ENCODE measurements around the gene BICD1. TPM values are rescaled to one million over a fixed set of nuclear protein-coding genes. Genes with fewer than 3 reads are reported as not detected.

The BICD1 gene
- total and polyA plus RNA-seq, 2 experiments from 2014 or later = 59.3 to 83.6 TPM

DNA sequence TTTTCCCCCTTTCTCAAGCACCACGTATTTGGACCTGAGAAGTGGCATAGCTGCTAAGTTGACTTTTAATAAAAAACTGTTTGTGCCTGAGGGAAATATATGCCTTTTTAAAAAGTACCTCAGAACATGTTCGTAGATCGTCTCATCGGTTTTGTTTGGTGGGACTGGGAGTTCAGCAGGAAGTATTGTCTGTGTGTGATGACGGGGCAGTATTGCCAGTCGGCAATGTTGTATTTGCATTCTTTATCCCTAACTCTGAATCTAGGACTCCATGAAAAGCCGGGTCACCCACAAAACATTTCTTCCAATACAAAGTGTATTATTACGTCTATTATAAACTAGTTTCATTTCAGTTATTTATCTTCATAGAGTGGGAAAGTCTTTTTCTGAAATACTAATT lies 273.0 kb downstream of the BICD1 start:
- peaks cover 21% of the 10 kb centered on the region for H3K4me1 ChIP-seq (ENCODE audit: insufficient read depth)
- no peaks in the 10 kb centered on the region for H3K9me3 Mint-ChIP-seq
- no peak overlapping the region for H2AFZ ChIP-seq
- no peaks in the 10 kb centered on the region for H3K27me3 ChIP-seq (ENCODE audit: insufficient read depth)
- TF ChIP-seq EZH2 (IDR thresholded peaks at IDR 0.05; ENCODE audit: low read depth, unreplicated experiment) = no peak
- no peak for TF ChIP-seq JUNB (IDR thresholded peaks at IDR 0.05; ENCODE audit: unreplicated experiment)
- TF ChIP-seq, protein P1, sequence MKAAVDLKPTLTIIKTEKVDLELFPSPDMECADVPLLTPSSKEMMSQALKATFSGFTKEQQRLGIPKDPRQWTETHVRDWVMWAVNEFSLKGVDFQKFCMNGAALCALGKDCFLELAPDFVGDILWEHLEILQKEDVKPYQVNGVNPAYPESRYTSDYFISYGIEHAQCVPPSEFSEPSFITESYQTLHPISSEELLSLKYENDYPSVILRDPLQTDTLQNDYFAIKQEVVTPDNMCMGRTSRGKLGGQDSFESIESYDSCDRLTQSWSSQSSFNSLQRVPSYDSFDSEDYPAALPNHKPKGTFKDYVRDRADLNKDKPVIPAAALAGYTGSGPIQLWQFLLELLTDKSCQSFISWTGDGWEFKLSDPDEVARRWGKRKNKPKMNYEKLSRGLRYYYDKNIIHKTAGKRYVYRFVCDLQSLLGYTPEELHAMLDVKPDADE (IDR thresholded peaks at IDR 0.05) = no peak
- TF ChIP-seq, protein P2, sequence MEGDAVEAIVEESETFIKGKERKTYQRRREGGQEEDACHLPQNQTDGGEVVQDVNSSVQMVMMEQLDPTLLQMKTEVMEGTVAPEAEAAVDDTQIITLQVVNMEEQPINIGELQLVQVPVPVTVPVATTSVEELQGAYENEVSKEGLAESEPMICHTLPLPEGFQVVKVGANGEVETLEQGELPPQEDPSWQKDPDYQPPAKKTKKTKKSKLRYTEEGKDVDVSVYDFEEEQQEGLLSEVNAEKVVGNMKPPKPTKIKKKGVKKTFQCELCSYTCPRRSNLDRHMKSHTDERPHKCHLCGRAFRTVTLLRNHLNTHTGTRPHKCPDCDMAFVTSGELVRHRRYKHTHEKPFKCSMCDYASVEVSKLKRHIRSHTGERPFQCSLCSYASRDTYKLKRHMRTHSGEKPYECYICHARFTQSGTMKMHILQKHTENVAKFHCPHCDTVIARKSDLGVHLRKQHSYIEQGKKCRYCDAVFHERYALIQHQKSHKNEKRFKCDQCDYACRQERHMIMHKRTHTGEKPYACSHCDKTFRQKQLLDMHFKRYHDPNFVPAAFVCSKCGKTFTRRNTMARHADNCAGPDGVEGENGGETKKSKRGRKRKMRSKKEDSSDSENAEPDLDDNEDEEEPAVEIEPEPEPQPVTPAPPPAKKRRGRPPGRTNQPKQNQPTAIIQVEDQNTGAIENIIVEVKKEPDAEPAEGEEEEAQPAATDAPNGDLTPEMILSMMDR (conservative IDR thresholded peaks at IDR 0.05; ENCODE audit: low read depth in 2 of 2) = no peak
- no peak for TF ChIP-seq ZNF114 (CRISPR knock-in tag; IDR thresholded peaks at IDR 0.05)
- TF ChIP-seq STAT1 (IDR thresholded peaks at IDR 0.05; ENCODE audit: unreplicated experiment) = no peak
- TF ChIP-seq POLR2AphosphoS5 (IDR thresholded peaks at IDR 0.05; ENCODE audit: low read depth) = no peak
- TF ChIP-seq CREB1 (CRISPR knock-in tag; IDR thresholded peaks at IDR 0.05; ENCODE audit: low read depth) = no peak
- no peak for TF ChIP-seq EZH2phosphoT487 (IDR thresholded peaks at IDR 0.05; ENCODE audit: unreplicated experiment)
- TF ChIP-seq ZNF331 (CRISPR knock-in tag; IDR thresholded peaks at IDR 0.05; ENCODE audit: low read depth) = no peak
- TF ChIP-seq, protein P3, sequence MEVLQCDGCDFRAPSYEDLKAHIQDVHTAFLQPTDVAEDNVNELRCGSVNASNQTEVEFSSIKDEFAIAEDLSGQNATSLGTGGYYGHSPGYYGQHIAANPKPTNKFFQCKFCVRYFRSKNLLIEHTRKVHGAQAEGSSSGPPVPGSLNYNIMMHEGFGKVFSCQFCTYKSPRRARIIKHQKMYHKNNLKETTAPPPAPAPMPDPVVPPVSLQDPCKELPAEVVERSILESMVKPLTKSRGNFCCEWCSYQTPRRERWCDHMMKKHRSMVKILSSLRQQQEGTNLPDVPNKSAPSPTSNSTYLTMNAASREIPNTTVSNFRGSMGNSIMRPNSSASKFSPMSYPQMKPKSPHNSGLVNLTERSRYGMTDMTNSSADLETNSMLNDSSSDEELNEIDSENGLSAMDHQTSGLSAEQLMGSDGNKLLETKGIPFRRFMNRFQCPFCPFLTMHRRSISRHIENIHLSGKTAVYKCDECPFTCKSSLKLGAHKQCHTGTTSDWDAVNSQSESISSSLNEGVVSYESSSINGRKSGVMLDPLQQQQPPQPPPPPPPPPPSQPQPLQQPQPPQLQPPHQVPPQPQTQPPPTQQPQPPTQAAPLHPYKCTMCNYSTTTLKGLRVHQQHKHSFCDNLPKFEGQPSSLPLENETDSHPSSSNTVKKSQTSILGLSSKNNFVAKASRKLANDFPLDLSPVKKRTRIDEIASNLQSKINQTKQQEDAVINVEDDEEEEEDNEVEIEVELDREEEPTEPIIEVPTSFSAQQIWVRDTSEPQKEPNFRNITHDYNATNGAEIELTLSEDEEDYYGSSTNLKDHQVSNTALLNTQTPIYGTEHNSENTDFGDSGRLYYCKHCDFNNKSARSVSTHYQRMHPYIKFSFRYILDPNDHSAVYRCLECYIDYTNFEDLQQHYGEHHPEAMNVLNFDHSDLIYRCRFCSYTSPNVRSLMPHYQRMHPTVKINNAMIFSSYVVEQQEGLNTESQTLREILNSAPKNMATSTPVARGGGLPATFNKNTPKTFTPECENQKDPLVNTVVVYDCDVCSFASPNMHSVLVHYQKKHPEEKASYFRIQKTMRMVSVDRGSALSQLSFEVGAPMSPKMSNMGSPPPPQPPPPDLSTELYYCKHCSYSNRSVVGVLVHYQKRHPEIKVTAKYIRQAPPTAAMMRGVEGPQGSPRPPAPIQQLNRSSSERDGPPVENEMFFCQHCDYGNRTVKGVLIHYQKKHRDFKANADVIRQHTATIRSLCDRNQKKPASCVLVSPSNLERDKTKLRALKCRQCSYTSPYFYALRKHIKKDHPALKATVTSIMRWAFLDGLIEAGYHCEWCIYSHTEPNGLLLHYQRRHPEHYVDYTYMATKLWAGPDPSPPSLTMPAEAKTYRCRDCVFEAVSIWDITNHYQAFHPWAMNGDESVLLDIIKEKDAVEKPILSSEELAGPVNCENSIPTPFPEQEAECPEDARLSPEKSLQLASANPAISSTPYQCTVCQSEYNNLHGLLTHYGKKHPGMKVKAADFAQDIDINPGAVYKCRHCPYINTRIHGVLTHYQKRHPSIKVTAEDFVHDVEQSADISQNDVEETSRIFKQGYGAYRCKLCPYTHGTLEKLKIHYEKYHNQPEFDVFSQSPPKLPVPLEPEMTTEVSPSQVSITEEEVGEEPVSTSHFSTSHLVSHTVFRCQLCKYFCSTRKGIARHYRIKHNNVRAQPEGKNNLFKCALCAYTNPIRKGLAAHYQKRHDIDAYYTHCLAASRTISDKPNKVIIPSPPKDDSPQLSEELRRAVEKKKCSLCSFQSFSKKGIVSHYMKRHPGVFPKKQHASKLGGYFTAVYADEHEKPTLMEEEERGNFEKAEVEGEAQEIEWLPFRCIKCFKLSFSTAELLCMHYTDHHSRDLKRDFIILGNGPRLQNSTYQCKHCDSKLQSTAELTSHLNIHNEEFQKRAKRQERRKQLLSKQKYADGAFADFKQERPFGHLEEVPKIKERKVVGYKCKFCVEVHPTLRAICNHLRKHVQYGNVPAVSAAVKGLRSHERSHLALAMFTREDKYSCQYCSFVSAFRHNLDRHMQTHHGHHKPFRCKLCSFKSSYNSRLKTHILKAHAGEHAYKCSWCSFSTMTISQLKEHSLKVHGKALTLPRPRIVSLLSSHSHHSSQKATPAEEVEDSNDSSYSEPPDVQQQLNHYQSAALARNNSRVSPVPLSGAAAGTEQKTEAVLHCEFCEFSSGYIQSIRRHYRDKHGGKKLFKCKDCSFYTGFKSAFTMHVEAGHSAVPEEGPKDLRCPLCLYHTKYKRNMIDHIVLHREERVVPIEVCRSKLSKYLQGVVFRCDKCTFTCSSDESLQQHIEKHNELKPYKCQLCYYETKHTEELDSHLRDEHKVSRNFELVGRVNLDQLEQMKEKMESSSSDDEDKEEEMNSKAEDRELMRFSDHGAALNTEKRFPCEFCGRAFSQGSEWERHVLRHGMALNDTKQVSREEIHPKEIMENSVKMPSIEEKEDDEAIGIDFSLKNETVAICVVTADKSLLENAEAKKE (CRISPR knock-in tag; IDR thresholded peaks at IDR 0.05) = no peak
- TF ChIP-seq NANOG (IDR thresholded peaks at IDR 0.05; ENCODE audit: borderline replicate concordance) = no peak
- TF ChIP-seq, protein P4, sequence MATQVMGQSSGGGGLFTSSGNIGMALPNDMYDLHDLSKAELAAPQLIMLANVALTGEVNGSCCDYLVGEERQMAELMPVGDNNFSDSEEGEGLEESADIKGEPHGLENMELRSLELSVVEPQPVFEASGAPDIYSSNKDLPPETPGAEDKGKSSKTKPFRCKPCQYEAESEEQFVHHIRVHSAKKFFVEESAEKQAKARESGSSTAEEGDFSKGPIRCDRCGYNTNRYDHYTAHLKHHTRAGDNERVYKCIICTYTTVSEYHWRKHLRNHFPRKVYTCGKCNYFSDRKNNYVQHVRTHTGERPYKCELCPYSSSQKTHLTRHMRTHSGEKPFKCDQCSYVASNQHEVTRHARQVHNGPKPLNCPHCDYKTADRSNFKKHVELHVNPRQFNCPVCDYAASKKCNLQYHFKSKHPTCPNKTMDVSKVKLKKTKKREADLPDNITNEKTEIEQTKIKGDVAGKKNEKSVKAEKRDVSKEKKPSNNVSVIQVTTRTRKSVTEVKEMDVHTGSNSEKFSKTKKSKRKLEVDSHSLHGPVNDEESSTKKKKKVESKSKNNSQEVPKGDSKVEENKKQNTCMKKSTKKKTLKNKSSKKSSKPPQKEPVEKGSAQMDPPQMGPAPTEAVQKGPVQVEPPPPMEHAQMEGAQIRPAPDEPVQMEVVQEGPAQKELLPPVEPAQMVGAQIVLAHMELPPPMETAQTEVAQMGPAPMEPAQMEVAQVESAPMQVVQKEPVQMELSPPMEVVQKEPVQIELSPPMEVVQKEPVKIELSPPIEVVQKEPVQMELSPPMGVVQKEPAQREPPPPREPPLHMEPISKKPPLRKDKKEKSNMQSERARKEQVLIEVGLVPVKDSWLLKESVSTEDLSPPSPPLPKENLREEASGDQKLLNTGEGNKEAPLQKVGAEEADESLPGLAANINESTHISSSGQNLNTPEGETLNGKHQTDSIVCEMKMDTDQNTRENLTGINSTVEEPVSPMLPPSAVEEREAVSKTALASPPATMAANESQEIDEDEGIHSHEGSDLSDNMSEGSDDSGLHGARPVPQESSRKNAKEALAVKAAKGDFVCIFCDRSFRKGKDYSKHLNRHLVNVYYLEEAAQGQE (IDR thresholded peaks at IDR 0.05; ENCODE audit: unreplicated experiment) = no peak
- no peaks in the 10 kb centered on the region for H4K20me1 ChIP-seq (replicated peaks; ENCODE audit: insufficient read depth)
- H3K27me3 Mint-ChIP-seq (ENCODE audit: insufficient read depth, low read depth, poor library complexity) = peaks cover 4% of the 10 kb centered on the region
- no peaks in the 10 kb centered on the region for H3K79me2 ChIP-seq (replicated peaks; ENCODE audit: insufficient read depth)
- H3K4me2 ChIP-seq = no peak overlapping the region
- DNase-seq (ENCODE audit: low spot score) (no peak), ATAC-seq (no peak; the same call in 2 of the 3 replicates)
- H3K27ac ChIP-seq (ENCODE audit: low read depth) = peak overlapping the region; percentile 36; the same call in 1 of the 2 replicates
- peak overlapping the region; percentile 80 for H3K27ac Mint-ChIP-seq
- H3F3A ChIP-seq (replicated peaks; ENCODE audit: low read depth) = no peaks in the 10 kb centered on the region
- H3K36me3 Mint-ChIP-seq (ENCODE audit: low read depth) = no peaks in the 10 kb centered on the region
- H3K4me1 Mint-ChIP-seq = peaks cover 21% of the 10 kb centered on the region
- H3K9me2 ChIP-seq (ENCODE audit: insufficient read depth) = no peaks in the 10 kb centered on the region
- H3K4me3 ChIP-seq = no peak overlapping the region
- H3K4me3 Mint-ChIP-seq = no peak overlapping the region
- H3K36me3 ChIP-seq (ENCODE audit: insufficient read depth) = no peaks in the 10 kb centered on the region
